GM19328 (cell line): ENCODE measurements around the gene PPP1R14B.

Experiments
- ATAC-seq: cut with Tn5 transposase; IDR thresholded peaks from one replicate; pipeline ENCODE4 v1.9.1; 2021; ENCODE audit warnings: mild to moderate bottlenecking, moderate library complexity; ENCODE audit not compliant: unreplicated experiment

The PPP1R14B gene

GRCh38 chr11:64261556-64262080 lies 14.9 kb upstream of the PPP1R14B start:
- no peak for ATAC-seq

- ATAC-seq: no peak
Measured at GRCh38 chr11:64260147-64260708, 13.5 kb upstream of the PPP1R14B start.

GRCh38 chr11:64259533-64260067 lies 12.9 kb upstream of the PPP1R14B start:
- no peak for ATAC-seq

GRCh38 chr11:64258946-64259532 lies 12.3 kb upstream of the PPP1R14B start:
- no peak for ATAC-seq

- no peak for ATAC-seq
Measured at GRCh38 chr11:64258356-64258755, 11.6 kb upstream of the PPP1R14B start.

GRCh38 chr11:64256300-64256699 lies 9.6 kb upstream of the PPP1R14B start:
- no peak for ATAC-seq

- no peak for ATAC-seq
Measured at GRCh38 chr11:64255135-64256128, 8.7 kb upstream of the PPP1R14B start.

GRCh38 chr11:64254326-64254725 lies 7.6 kb upstream of the PPP1R14B start:
- no peak for ATAC-seq

GRCh38 chr11:64253481-64253880 lies 6.7 kb upstream of the PPP1R14B start:
- no peak for ATAC-seq

- ATAC-seq: no peak
Measured at GRCh38 chr11:64253043-64253442, 6.3 kb upstream of the PPP1R14B start.

- no peak for ATAC-seq
Measured at GRCh38 chr11:64252003-64252872, 5.5 kb upstream of the PPP1R14B start.

GRCh38 chr11:64251753-64252002 lies 4.9 kb upstream of the PPP1R14B start:
- no peak for ATAC-seq

- peak; percentile 45 for ATAC-seq
Measured at GRCh38 chr11:64251016-64251752, 4.4 kb upstream of the PPP1R14B start, which contains the start of gene PLCB3. Gene PLCB3, plus strand, starts transcription at chr11:64251530. Its CDS starts 120 bp downstream, at chr11:64251650.

- ATAC-seq: no peak
Measured at GRCh38 chr11:64250415-64251015, 3.8 kb upstream of the PPP1R14B start.

- no peak for ATAC-seq
Measured at GRCh38 chr11:64249563-64250414, 3.0 kb upstream of the PPP1R14B start.

GRCh38 chr11:64249038-64249437 lies 2.3 kb upstream of the PPP1R14B start:
- ATAC-seq: no peak

- ATAC-seq: no peak
Measured at GRCh38 chr11:64248578-64248977, 1.8 kb upstream of the PPP1R14B start.

- no peak for ATAC-seq
Measured at GRCh38 chr11:64247729-64248531, 1.2 kb upstream of the PPP1R14B start.
